NCI-H2227 (cell line): ENCODE data around the gene ARL5A.

ENCODE experiments used
- DNase-seq: peaks from one replicate; lab custom pipeline; 2025; ENCODE audit not compliant: unreplicated experiment; lab: John Stamatoyannopoulos, UW

ARL5A gene

DNA sequence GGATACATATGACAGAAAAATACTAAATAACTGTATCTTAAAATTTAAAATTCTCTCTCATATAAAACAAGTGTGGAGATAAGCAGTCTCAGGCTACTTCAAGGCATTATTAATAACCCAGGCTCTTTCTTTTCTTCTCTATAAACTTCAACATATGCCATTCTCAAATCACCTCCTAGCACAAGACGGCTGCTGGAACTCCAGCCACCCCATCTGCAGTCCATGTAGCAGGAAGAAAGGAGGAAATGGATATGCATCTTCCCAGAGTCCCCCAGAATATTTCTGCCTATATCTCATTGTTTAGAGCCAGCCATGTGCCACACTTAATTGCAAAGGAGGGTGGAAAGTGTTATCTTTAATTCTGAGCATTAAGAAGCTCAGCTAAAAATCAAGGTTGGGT is 58.6 kb downstream of the ARL5A start:
- DNase-seq, result no peak

DNA sequence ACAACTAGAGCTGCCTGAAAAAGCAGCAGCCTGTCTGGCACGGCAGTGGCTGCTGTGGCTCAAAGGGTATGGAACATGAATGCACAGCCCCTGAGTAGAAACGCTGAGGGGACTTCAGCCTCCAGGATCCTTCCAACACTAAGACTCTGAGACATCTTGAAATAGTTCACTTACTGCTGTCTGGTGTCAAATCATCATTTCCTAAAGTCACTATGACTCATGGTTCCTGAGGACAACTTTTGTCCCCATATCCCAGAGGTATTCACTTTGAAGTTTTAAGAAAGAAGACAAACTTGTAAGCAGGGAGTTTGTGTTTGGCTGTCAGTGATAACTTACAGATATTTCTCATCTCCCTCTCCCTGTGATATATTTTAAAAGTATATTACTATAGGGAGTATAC is 60.7 kb downstream of the ARL5A start:
- DNase-seq, result no peak

DNA sequence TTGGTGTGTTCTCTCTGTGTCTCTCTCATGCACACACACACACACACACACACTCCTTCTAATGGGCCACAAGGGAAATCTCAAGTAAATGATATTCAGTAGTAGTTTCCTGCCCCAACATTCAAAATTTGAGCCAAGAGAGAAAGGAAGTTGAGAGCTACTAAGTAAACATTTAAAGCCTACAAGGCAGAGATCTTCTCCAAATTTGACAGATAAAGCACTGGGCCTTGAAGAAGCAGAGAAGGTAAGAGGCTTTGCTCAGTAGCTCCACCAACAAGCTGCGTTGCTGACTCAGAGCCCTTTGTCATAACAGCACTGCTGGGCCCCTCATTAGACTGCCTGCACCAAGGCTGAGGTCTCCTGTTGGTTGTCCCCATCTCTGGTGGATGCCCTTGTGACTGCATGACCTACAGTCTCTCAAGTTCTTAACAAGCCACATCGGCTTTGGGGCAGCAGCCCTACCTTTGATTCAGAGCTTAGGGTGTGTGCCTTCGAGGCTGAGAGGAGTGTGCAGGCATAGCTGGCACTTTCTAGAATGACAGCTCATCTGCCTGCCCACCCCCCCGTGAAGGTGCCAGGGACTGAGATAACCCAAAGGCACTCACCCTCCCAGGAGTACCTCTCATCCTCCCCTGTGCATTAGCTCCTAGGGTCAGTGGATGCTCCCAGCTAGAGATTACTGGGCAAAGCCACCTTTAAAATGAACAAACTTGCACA is 61.6 kb downstream of the ARL5A start:
- DNase-seq, result no peak

DNA sequence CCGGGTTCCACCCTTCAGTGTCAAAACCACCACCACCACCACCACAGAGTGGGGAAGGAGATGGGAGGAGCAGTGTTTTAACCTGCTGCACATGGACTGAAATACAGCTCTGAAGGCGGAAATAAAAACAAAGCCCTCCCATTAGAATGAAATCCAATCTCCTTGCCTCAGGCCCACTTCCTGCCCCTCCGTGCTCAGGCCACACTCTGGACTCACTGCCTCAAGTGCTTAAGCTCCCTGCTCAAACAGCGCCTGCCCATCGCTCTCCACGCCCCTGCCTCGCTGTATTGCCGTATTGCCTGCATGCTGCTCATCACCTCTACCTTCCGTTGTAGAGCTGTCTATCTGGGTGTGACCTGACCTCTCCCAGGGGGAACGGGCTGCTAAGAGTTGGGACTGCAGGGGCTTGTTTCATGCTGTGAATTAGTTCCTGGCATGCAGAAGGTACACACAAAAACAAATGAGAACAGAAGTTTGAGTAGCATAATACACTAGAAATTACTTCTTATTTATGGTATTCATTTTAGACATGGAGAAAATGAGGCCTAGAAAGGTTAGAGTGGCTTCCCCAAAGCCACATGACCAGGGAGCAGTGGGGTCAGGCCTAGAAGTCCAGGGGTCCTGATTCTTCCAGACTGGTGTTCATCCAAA is 62.3 kb downstream of the ARL5A start:
- DNase-seq, result no peak

DNA sequence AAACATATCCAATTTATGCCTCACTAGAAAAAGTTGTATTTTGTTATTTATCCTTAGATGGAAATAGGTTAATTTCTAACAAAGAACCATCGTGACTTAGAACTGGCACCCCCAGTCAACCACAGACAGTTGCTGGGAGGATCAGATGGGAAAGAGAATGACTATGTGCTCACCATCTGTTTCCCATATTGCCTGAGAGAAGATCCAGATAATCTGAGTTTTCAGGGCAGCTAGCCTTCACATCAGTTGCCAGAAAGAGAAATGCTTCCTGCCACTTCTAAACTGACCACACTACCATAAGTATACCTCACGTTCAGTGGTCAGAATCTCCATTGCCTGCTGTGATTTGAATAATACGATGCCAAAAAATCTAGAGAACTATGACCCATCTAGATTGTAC is 65.5 kb downstream of the ARL5A start:
- no peak for DNase-seq

DNA sequence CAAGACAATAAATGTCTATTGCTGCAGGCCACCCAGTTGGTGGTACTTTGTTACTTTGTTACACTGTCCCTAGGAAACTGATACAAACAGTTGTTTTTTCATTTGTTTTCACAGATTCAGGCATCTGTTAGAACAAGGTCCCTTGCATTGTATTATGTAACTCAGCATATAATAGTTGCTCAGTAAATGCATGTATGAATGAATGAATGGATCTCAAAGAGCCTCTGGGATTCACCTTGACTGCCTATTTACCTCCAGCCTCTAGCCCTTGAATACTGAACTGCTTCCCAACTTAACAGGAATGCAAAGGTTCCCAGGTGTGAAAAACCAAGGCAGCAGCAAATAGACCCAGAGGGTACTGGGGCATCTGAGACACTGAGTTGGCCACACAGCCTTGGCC is 66.5 kb downstream of the ARL5A start:
- DNase-seq, result no peak

DNA sequence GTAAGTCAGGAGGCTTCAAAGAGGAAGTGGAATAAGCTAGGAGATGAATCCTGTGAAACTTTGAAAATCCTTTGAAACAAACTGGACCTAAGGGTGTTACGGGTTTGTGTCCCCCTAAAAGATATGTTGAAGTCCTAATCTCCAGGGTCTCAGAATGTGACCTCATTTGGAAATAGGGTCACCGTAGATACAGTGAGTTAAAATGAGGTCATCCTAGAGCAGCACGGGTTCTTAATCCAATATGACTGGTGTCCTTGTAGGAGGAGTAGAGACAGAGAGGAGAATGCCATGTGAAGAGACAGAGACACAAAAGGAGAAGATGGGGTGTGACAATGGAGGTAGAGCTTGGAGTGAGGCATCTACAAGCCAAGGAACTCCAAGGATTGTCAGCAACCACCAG is 67.0 kb downstream of the ARL5A start:
- no peak for DNase-seq

DNA sequence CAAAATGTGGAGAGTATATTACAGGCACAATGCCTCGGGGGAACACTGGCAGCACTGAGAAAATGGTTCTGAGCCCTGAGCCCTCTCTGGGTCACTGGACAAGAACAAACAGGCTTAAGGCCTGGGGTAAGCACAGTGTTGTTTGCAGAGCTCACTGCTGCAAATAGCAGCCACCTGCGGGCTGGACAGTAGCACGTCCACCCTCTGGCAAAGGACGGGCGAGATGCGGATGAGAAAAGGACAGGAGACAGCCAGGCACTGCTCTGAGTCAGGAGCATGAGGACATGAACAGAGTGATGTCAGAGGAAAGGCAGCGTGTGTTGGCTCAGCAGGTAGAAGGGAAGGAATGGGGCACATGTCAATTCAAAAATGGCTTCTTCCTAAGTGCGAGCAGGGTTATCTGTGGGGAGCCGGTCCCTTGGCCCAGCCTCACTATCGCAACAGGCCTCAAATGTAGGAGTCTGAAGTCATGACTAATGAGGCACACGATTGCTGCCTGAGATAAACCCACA is 68.0 kb downstream of the ARL5A start:
- DNase-seq, result no peak

DNA sequence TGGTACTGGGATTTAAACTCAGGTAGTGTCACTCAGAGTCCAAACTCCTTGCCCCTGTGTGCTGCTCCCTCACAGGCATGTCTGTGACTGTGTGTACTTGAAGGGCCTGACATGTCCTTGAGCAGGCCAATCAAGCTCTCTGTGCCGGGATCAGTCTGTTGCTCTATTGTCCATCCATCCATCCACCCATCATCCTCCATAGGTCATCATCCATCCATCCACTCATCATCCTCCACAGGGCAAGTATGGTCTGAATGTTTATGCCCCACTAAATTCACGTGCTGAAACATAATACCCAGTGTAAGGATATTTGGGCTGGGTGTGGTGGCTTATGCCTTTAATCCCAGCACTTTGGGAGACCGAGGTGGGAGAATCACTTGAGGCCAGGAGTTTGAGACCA is 69.5 kb downstream of the ARL5A start:
- no peak for DNase-seq

DNA sequence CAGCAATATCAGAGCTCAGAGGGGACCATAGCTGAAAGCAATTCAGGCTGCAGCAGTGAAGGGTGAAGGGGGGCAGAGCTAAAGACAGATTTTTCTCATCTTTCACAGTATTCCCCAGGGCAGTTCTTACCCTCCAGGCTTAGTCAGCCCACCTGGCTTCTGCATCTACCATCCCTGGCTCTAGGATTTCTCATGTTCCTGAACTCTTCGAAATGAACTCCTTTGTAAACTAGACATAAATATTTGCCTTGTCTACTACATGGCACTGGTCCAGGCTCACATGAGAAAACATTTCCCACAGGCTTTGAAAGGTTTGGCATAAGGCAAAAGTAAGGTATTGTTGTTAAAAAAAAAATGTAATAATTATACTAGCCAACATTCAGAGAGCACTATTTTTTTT is 70.4 kb downstream of the ARL5A start:
- DNase-seq, result no peak

DNA sequence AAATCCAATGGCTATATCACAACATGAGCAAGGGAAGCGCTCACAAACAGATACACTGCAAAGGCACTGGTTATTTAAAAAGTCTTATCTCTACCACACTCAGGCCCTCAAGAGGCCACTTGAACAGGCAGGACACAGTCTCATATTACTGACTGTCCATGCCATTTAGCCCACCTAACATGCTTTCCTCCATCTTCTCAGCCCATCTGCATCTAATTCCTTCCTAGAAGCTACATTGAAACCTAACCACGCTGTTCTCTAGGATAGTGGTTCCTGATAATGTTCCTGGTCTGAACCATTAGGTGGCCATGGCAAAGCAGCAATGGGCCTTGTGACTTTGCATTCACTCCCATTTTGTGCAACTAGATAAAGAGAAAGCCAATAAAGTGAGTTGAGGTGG is 71.4 kb downstream of the ARL5A start:
- no peak for DNase-seq

DNA sequence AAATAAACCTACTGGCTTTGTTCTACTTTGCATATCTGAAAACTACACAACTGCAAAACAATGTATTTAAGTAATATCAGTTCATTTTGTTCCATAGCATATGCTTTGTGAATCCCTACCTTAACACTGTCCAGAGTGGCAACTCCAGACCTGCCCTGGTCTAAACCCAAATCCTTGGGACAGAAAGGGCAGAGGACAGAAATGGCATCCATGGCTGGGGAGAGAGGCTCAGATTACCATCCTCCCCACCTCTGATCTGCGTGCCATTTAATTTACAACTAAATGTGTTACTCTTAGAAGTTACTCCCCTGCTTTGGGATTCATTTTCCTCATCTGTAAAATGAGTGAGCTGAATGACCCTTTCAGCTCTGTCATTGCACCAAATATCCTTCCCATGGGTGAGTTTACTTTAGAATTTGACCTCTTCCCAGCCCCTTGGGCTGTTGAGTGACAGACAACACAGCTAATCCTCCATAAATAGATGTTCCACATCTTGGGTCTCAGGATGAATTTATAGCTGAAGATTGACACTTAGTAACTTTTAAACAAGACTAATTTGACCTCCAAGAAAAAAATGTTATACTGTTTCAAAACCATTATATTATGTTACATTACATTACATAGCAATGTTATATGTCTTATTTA is 73.8 kb downstream of the ARL5A start:
- no peak for DNase-seq

DNA sequence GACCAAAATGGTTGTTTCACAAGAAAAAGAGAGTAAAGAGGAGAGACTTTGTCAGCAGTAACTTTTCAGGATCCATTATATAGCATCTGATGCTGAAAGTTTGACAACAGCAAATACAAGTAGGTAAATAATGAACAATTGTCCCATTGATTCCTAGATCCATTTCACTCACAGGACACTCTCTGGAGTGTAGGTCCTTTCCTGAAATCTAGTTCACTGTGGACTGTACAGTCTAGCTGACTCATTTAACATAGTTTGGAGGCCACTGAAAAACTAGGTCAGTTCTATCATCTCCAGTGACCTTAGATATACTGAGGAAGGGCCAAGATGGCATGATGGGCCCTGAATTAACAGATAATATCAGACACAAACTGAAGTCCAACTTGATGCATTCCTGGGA is 74.7 kb downstream of the ARL5A start:
- DNase-seq, result no peak
